PC-3 (cell line): ENCODE results near the gene CHD3.

Experiments
- CTCF ChIP-seq: fragments of 300-600 bp; sonication (generic); conservative IDR thresholded peaks from 2 replicates; pipeline ENCODE4 v1.5.1; 2017; ENCODE audit warnings: antibody characterized with exemption, low read depth, mild to moderate bottlenecking, low read length
- EZH2 ChIP-seq: fragments of 300-600 bp; sonication (generic); IDR thresholded peaks from one replicate; pipeline ENCODE4 v1.6.1; 2017; ENCODE audit warnings: antibody characterized with exemption, mild to moderate bottlenecking, low read length; ENCODE audit not compliant: unreplicated experiment

- TF ChIP-seq CTCF (no peak), EZH2 (no peak)
Observed at GRCh38 chr17:7859028-7859427, 29.6 kb upstream of the CHD3 start.
